Body of pancreas (tissue), 4 donors: ENCODE results near the gene CAMTA1. TPM values are rescaled to one million over a fixed set of nuclear protein-coding genes. Genes with fewer than 3 reads are reported as not detected.

Source experiments
- ATAC-seq: fragments of 150-250 bp; one replicate; pipeline ENCODE4 v1.9.1; 2016
- DNase-seq, 4 donors: peaks; one replicate each; pipeline ENCODE4 v3.0.0-alpha.2; 2019
- H3K27ac ChIP-seq, 4 donors: fragments of 200-600 bp; sonication (generic); 1 replicate in 3 of 4; 2 replicates in 1 of 4; pipeline versions ENCODE4 v1.5.1 to v1.6.1; 2016 to 2019; ENCODE audit warnings: mild to moderate bottlenecking in 1 of 4, mixed read lengths in 1 of 4, moderate library complexity in 1 of 4
- H3K27me3 ChIP-seq, 2 donors: fragments of 200-600 bp; sonication (generic); one replicate each; pipeline ENCODE4 v1.6.0; 2016; ENCODE audit warnings: mild to moderate bottlenecking in 1 of 2
- H3K36me3 ChIP-seq, 2 donors: fragments of 200-600 bp; sonication (generic); replicated peaks in 1 of 2; 2 replicates each; pipeline ENCODE4 v1.5.1; 2016; ENCODE audit warnings: low read depth in 2 of 2; ENCODE audit not compliant: insufficient read depth in 1 of 2
- H3K4me1 ChIP-seq: fragments of 200-600 bp; sonication (generic); one replicate; pipeline ENCODE4 v1.6.0; 2016
- H3K4me3 ChIP-seq, 2 donors: fragments of 200-600 bp; sonication (generic); 1 replicate in 1 of 2; 2 replicates in 1 of 2; pipeline ENCODE4 v1.5.1; 2016 to 2019
- H3K9me3 ChIP-seq, 3 donors: fragments of 200-600 bp; sonication (generic); 1 replicate in 2 of 3; 2 replicates in 1 of 3; pipeline ENCODE4 v1.5.1; 2016
- POLR2A ChIP-seq, 3 donors: fragments of 450-650 bp; IDR thresholded peaks; one replicate each; pipeline ENCODE4 v1.6.1; 2016; ENCODE audit warnings: antibody characterized with exemption in 3 of 3, mild to moderate bottlenecking in 2 of 3
- WGBS, 2 donors: methylation state at CpG; one replicate each; pipeline ENCODE4 v1.1.5; 2017; 5-methylcytosine and 5-hydroxymethylcytosine counted together
- intact Hi-C: fragments of 100-400 bp; cut with DNase I; formaldehyde crosslinking; loops from one replicate; pipeline ENCODE4 v1.15.1; 2023
- total RNA-seq, 2 donors: library from RNA; depleted of rRNA; stranded (reverse); fragments of >200 nt; gene quantifications; one replicate each; pipeline ENCODE4 v1.1.0, GENCODE V29; 2016
- TF ChIP-seq, protein P1 (sequence below), 7 experiments: fragments of 450-650 bp in 4 of 7; fragments of 200-600 bp in 3 of 7; sonication (generic) in 3 of 7; IDR thresholded peaks; one replicate each; pipeline ENCODE4 v1.5.1; 2016 to 2019; ENCODE audit warnings: antibody characterized with exemption in 7 of 7

CAMTA1 gene
- total RNA-seq, 2 donors from 2014 or later, result 36.3 to 59.7 TPM

DNA sequence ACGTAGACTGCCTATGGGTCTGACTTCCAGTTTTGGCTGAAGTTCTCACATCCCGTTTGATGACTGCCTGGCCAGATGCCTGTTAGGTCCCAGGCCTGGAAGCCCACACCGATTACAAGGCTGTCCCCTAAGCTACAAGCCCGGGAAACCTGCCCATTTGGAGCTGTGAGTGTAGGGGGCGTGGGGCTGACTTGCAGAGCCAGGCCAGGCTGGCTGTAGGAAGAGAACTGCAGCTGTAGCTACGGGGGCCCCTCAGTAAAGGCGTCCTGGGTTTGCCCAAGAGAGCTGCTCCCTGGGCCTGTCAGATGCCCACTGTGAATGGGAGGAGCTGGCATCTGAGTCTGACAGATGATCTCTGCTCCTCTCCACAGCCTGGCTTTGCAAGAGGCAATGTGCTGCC is 199.7 kb downstream of the CAMTA1 start:
- H3K4me3 ChIP-seq, result no peak overlapping the region
- H3K27me3 ChIP-seq, result peaks cover 0 to 4% of the 10 kb centered on the region in 2 donors
- H3K36me3 ChIP-seq, result no peaks in the 10 kb centered on the region
- 53% methylated on average over 7 of the region's 7 CpGs; no CpG with 5 or more reads in 1 of the 2 donors for WGBS, 2 donors
- DNase-seq (no peak), ATAC-seq (no peak)
- no peaks in the 10 kb centered on the region for H3K9me3 ChIP-seq
- intact Hi-C loops, result no loop called here
- TF ChIP-seq, protein P1, sequence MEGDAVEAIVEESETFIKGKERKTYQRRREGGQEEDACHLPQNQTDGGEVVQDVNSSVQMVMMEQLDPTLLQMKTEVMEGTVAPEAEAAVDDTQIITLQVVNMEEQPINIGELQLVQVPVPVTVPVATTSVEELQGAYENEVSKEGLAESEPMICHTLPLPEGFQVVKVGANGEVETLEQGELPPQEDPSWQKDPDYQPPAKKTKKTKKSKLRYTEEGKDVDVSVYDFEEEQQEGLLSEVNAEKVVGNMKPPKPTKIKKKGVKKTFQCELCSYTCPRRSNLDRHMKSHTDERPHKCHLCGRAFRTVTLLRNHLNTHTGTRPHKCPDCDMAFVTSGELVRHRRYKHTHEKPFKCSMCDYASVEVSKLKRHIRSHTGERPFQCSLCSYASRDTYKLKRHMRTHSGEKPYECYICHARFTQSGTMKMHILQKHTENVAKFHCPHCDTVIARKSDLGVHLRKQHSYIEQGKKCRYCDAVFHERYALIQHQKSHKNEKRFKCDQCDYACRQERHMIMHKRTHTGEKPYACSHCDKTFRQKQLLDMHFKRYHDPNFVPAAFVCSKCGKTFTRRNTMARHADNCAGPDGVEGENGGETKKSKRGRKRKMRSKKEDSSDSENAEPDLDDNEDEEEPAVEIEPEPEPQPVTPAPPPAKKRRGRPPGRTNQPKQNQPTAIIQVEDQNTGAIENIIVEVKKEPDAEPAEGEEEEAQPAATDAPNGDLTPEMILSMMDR (IDR thresholded peaks at IDR 0.05), result no peak
- no peak for TF ChIP-seq POLR2A (IDR thresholded peaks at IDR 0.05)
- no peaks in the 10 kb centered on the region for H3K4me1 ChIP-seq
- H3K27ac ChIP-seq, result no peak overlapping the region

DNA sequence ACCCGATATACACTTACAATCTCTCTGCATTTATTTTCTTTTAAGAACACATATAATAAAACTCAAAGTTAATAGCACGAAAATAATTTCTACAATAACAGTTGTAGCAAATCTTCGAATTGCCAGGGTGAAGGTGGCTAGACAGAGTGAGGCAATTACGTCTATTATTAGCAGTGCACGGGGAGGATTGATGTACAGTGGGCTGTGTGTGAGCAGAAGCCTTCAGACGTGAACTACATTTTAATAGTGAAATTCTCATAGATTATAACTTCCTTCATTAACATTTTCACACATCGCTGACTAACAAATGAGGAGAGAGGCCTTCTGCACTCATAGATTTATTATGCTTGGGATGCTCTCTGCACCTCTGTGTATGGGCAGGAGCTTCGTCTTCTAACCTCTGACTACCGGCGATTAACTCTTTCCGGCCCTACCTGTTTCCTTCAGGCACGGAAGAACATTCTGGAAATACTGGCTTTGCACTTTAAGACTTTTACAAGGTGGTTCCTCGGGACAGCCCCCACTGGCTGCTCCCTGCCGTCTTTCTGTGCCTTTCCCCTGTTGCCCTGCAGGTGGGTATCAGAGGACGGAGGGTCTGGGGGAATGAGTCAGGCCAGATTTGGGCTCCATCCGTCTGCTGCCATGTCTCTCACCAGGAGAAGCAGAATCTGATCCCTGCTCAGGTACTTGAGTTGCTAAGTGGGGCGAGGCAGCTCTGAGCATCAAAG is 200.5 kb downstream of the CAMTA1 start:
- 67 to 78% methylated on average over 17 of the region's 17 CpGs for WGBS, 2 donors
- DNase-seq (no peak), ATAC-seq (no peak)
- H3K9me3 ChIP-seq, result no peaks in the 10 kb centered on the region
- TF ChIP-seq POLR2A (IDR thresholded peaks at IDR 0.05), result no peak
- TF ChIP-seq, protein P1 (IDR thresholded peaks at IDR 0.05), result no peak
- no peak overlapping the region for H3K4me3 ChIP-seq
- intact Hi-C loops, result no loop called here
- peaks cover 0 to 4% of the 10 kb centered on the region in 2 donors for H3K27me3 ChIP-seq
- H3K27ac ChIP-seq, result no peak overlapping the region
- H3K36me3 ChIP-seq, result no peaks in the 10 kb centered on the region
- H3K4me1 ChIP-seq, result no peaks in the 10 kb centered on the region

DNA sequence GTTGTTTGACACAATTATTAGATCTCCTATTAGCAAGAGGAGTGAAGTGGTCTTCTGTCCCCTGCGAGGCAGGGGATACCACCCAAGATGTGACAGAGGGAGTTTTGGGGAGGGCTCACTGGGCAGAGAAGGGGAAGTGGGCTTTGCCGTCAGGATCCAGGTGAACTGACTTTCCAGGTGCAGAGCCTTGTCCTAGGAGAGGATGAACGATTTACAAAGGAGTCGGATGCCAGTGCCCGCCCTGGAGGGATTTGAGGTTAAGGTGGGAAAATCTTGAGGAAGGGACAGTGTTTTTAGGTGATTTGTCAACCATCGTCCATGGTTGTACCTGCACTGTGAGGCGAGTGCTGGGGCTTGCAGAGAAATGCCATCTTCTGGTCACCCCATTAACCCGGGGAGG is 201.0 kb downstream of the CAMTA1 start:
- no peaks in the 10 kb centered on the region for H3K9me3 ChIP-seq
- intact Hi-C loops, result no loop called here
- WGBS, 2 donors, result 75 to 79% methylated on average over 8 of the region's 8 CpGs
- TF ChIP-seq, protein P1 (IDR thresholded peaks at IDR 0.05), result no peak
- TF ChIP-seq POLR2A (IDR thresholded peaks at IDR 0.05), result no peak
- no peak overlapping the region for H3K27ac ChIP-seq
- DNase-seq, result no peak
- no peaks in the 10 kb centered on the region for H3K4me1 ChIP-seq
- ATAC-seq, result no peak
- no peaks in the 10 kb centered on the region for H3K36me3 ChIP-seq
- peaks cover 0 to 4% of the 10 kb centered on the region in 2 donors for H3K27me3 ChIP-seq
- H3K4me3 ChIP-seq, result no peak overlapping the region

DNA sequence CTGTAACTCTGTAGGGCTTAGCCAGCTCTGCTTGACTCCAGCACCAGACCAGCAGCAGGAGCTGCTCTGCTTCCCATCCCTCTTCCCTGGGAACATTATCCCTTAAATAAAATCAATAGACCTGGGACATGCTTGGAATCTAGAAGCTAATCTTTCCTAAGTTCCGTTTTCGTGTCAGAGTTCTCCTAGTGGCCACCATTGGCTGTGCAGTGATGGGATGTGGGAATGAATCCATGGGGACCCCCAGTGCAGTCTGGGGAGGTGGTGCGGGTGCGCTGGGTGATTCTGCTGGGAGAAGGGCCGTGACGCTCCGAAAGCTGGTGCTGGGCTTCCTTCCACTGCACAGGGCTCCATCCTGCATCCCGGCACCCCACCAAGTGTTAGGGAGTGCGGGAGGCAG is 202.7 kb downstream of the CAMTA1 start:
- intact Hi-C loops, result no loop called here

More for the DNA sequence above, 202.7 kb downstream of the CAMTA1 start:
- Histone ChIP-seq H3K27ac (no peak overlapping the region), H3K4me1 (no peaks in the 10 kb centered on the region), H3K36me3 (no peaks in the 10 kb centered on the region), H3K27me3 (peaks cover 0 to 4% of the 10 kb centered on the region in 2 donors), H3K4me3 (no peak overlapping the region), H3K9me3 (no peaks in the 10 kb centered on the region)
- no peak for TF ChIP-seq POLR2A (IDR thresholded peaks at IDR 0.05)
- TF ChIP-seq, protein P1 (IDR thresholded peaks at IDR 0.05), result no peak
- WGBS, 2 donors, result 77 to 86% methylated on average over 8 to 9 of the region's 9 CpGs
- no peak for DNase-seq
- no peak for ATAC-seq
